Esophagus muscularis mucosa (tissue), 4 donors: ENCODE results near the gene SNX11. TPM values are rescaled to one million over a fixed set of nuclear protein-coding genes. Genes with fewer than 3 reads are reported as not detected.

ENCODE experiments used
- DNase-seq: peaks from one replicate; pipeline ENCODE4 v3.0.0-alpha.2; 2017; ENCODE audit errors: extremely low spot score
- H3K27ac ChIP-seq, 4 donors: fragments of 200-600 bp; sonication (generic); replicated peaks in 1 of 4; 1 replicate in 3 of 4; 2 replicates in 1 of 4; pipeline ENCODE4 v1.5.1; 2016 to 2019; ENCODE audit warnings: mild to moderate bottlenecking in 1 of 4
- H3K27me3 ChIP-seq, 4 donors: fragments of 200-600 bp; sonication (generic); one replicate each; pipeline versions ENCODE4 v1.5.1 to v1.6.0; 2016 to 2019
- H3K36me3 ChIP-seq, 4 donors: fragments of 200-600 bp; sonication (generic); one replicate each; pipeline ENCODE4 v1.5.1; 2016 to 2019
- H3K4me1 ChIP-seq, 4 donors: fragments of 200-600 bp; sonication (generic); one replicate each; pipeline ENCODE4 v1.5.1; 2016 to 2019
- H3K4me3 ChIP-seq, 4 donors: fragments of 200-600 bp; sonication (generic); 1 replicate in 2 of 4; 2 replicates in 2 of 4; pipeline ENCODE4 v1.5.1; 2016 to 2019; ENCODE audit warnings: mild to moderate bottlenecking in 4 of 4, moderate library complexity in 1 of 4
- H3K9me3 ChIP-seq, 4 donors: fragments of 200-600 bp; sonication (generic); 1 replicate in 3 of 4; 2 replicates in 1 of 4; pipeline ENCODE4 v1.5.1; 2016 to 2019
- EP300 ChIP-seq: sonication (generic); formaldehyde crosslinking; IDR thresholded peaks from one replicate; pipeline ENCODE4 v1.6.1; 2017; ENCODE audit warnings: antibody characterized with exemption
- POLR2A ChIP-seq: fragments of 450-650 bp; IDR thresholded peaks from one replicate; pipeline ENCODE4 v1.6.1; 2017; ENCODE audit warnings: antibody characterized with exemption, moderate library complexity, mild to moderate bottlenecking, low read depth
- POLR2AphosphoS5 ChIP-seq, 2 donors: sonication (generic); formaldehyde crosslinking; IDR thresholded peaks; one replicate each; pipeline ENCODE4 v1.6.1; 2017; ENCODE audit warnings: antibody characterized with exemption in 2 of 2
- WGBS: methylation state at CpG from one replicate; pipeline ENCODE4 v1.1.5; 2018; 5-methylcytosine and 5-hydroxymethylcytosine counted together
- intact Hi-C: fragments of 100-400 bp; cut with DNase I; formaldehyde crosslinking; loops from one replicate; pipeline ENCODE4 v1.15.1; 2023
- small RNA-seq, 3 donors: library from RNA; depleted of rRNA; stranded (forward); fragments of <200 nt; gene quantifications; one replicate each; pipeline ENCODE3, GENCODE V24; 2016
- total RNA-seq, 4 donors: library from RNA; depleted of rRNA; stranded (reverse); fragments of >200 nt; gene quantifications; one replicate each; pipeline versions ENCODE4 v1.1.0 to v1.2.1, GENCODE V29; 2016
- TF ChIP-seq, protein P1 (sequence below), 3 experiments: fragments of 200-600 bp in 2 of 3; fragments of 450-650 bp in 1 of 3; sonication (generic) in 2 of 3; IDR thresholded peaks; one replicate each; pipeline ENCODE4 v1.5.1; 2017 to 2019; ENCODE audit warnings: antibody characterized with exemption in 3 of 3, mild to moderate bottlenecking in 2 of 3, moderate library complexity in 1 of 3

Gene SNX11
- total RNA-seq, 4 donors from 2014 or later = 16.1 to 22.0 (median 20.3) TPM

DNA sequence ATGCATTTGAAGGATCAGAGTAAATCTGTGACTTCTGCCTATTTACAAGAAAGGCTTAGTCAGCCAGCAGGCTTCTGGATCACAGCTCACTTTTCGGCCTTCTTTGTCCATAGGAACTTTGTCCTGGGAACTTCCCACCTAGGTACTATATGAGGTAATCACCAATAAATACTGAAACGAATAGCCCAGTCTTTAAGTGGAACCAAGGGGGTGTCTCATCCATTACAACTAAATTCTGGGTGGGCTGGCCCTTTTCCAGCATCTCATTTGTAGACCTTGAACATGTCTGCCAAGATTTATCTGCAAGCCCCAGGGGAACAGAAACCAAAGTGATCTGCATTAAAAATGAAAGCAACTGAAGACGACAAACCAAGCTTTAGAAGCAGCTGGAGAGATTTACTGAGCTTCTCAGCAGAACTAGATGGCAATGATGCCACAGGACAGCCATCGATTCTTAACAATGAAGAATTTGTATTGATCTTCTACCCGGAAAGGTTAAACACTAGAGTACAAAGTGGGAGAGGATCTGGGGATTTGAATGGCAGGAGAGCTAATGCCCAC lies 55.5 kb downstream of the SNX11 start:
- peaks cover 0 to 23% (median 0%) of the 10 kb centered on the region in 4 donors for H3K27me3 ChIP-seq
- no peak for DNase-seq
- intact Hi-C loops = no loop called here
- no peaks in the 10 kb centered on the region for H3K9me3 ChIP-seq
- WGBS = 68% methylated on average over 5 of the region's 5 CpGs
- no peak overlapping the region for H3K4me3 ChIP-seq
- TF ChIP-seq, protein P1, sequence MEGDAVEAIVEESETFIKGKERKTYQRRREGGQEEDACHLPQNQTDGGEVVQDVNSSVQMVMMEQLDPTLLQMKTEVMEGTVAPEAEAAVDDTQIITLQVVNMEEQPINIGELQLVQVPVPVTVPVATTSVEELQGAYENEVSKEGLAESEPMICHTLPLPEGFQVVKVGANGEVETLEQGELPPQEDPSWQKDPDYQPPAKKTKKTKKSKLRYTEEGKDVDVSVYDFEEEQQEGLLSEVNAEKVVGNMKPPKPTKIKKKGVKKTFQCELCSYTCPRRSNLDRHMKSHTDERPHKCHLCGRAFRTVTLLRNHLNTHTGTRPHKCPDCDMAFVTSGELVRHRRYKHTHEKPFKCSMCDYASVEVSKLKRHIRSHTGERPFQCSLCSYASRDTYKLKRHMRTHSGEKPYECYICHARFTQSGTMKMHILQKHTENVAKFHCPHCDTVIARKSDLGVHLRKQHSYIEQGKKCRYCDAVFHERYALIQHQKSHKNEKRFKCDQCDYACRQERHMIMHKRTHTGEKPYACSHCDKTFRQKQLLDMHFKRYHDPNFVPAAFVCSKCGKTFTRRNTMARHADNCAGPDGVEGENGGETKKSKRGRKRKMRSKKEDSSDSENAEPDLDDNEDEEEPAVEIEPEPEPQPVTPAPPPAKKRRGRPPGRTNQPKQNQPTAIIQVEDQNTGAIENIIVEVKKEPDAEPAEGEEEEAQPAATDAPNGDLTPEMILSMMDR (IDR thresholded peaks at IDR 0.05) = no peak
- TF ChIP-seq POLR2A = no peak
- no peak for TF ChIP-seq POLR2AphosphoS5 (IDR thresholded peaks at IDR 0.05)
- TF ChIP-seq EP300 = no peak
- H3K36me3 ChIP-seq = no peaks in the 10 kb centered on the region
- H3K27ac ChIP-seq = no peak overlapping the region
- H3K4me1 ChIP-seq = no peaks in the 10 kb centered on the region

DNA sequence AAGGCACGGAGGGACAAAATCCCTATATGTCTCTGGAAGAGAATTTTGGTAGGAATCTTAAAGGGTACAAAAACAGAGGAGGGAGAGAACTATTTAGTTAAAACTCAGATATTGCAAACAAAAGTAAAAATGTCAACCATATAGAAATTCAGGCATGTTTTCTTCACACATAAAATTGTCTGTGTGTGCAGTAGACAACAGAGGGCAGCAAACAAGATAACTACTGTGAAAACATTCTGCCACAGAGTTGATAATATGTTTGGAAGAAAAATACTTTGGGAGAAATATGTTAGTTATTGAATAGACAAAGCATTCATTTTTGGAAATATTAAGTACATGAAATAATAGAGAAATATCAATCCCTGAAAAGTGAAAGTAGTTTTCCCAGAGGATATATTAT lies 56.2 kb downstream of the SNX11 start:
- intact Hi-C loops = no loop called here
- H3K27me3 ChIP-seq = peaks cover 0 to 29% (median 0%) of the 10 kb centered on the region in 4 donors
- no peaks in the 10 kb centered on the region for H3K36me3 ChIP-seq
- no peak overlapping the region for H3K27ac ChIP-seq
- no peak for DNase-seq
- no peaks in the 10 kb centered on the region for H3K4me1 ChIP-seq
- H3K4me3 ChIP-seq = no peak overlapping the region
- no peaks in the 10 kb centered on the region for H3K9me3 ChIP-seq
- TF ChIP-seq EP300 = no peak
- no peak for TF ChIP-seq POLR2AphosphoS5 (IDR thresholded peaks at IDR 0.05)
- TF ChIP-seq, protein P1 (IDR thresholded peaks at IDR 0.05) = no peak
- no peak for TF ChIP-seq POLR2A
- WGBS = 95% methylated on average over 1 of the region's 1 CpG

DNA sequence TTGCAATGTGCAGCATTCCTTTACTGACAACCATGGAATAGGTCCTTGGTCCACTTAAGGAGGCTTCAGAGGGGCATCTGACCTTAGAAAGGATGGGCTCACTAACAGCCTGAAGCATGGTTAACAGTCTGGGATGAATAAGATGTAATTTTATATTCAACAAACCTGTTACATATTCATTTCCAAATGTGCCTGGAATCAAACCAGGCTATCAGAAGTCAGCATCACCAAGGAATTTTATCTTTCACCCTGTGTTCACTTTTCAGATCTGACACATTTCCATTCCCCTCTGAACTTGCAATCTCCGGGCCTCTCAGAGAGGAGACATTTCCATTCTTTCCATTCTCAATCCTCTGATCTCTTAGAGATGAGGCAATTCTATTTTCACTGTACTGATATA lies 62.4 kb downstream of the SNX11 start:
- Histone ChIP-seq H3K4me3 (no peak overlapping the region), H3K27ac (no peak overlapping the region), H3K36me3 (no peaks in the 10 kb centered on the region), H3K27me3 (peaks cover 0 to 47% (median 0%) of the 10 kb centered on the region in 4 donors), H3K4me1 (no peaks in the 10 kb centered on the region), H3K9me3 (no peaks in the 10 kb centered on the region)
- no peak for DNase-seq
- 86% methylated on average over 1 of the region's 1 CpG for WGBS
- no peak for TF ChIP-seq POLR2A
- TF ChIP-seq POLR2AphosphoS5 (IDR thresholded peaks at IDR 0.05) = no peak
- no peak for TF ChIP-seq EP300
- TF ChIP-seq, protein P1 (IDR thresholded peaks at IDR 0.05) = no peak
- intact Hi-C loops = no loop called here

Small RNA genes within 50 kb of the gene (small RNA-seq; reads per million reads assigned to genes)
- 0 reads per million in 3 donors for gene AC004477.2
- 0 reads per million in 3 donors for gene MIR1203
- gene RNU6-1201P = 0 reads per million in 3 donors

Other genes starting within 250 kb of the SNX11 start
- 10 to 100 TPM in 1 of 4 donors, 1 to 10 TPM in 3; 7.1 to 16.0 (median 9.4) TPM for gene SP2, start 211.5 kb upstream of the SNX11 start, total RNA-seq
- gene PNPO, start 166.2 kb upstream of the SNX11 start, total RNA-seq = 10 to 100 TPM; 21.2 to 32.8 (median 27.6) TPM
- gene PRR15L, start 149.9 kb upstream of the SNX11 start, total RNA-seq = not detected
- 10 to 100 TPM; 43.9 to 70.2 (median 58.4) TPM for gene CDK5RAP3, start 136.7 kb upstream of the SNX11 start, total RNA-seq
- gene COPZ2, start 70.0 kb upstream of the SNX11 start, total RNA-seq = 10 to 100 TPM; 58.1 to 73.9 (median 64.1) TPM
- 100 to 1,000 TPM; 164 to 281 (median 264) TPM for gene NFE2L1, start 59.4 kb upstream of the SNX11 start, total RNA-seq
- 10 to 100 TPM; 32.1 to 59.5 (median 39.7) TPM for gene CBX1, start 6.3 kb upstream of the SNX11 start, total RNA-seq